Measurements from ENCODE around the gene MCL1.

GRCh38 chr1:150560576-150561253, 18.7 kb downstream of the MCL1 start:
- TF ChIP-seq, protein P1, sequence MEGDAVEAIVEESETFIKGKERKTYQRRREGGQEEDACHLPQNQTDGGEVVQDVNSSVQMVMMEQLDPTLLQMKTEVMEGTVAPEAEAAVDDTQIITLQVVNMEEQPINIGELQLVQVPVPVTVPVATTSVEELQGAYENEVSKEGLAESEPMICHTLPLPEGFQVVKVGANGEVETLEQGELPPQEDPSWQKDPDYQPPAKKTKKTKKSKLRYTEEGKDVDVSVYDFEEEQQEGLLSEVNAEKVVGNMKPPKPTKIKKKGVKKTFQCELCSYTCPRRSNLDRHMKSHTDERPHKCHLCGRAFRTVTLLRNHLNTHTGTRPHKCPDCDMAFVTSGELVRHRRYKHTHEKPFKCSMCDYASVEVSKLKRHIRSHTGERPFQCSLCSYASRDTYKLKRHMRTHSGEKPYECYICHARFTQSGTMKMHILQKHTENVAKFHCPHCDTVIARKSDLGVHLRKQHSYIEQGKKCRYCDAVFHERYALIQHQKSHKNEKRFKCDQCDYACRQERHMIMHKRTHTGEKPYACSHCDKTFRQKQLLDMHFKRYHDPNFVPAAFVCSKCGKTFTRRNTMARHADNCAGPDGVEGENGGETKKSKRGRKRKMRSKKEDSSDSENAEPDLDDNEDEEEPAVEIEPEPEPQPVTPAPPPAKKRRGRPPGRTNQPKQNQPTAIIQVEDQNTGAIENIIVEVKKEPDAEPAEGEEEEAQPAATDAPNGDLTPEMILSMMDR (IDR thresholded peaks at IDR 0.05) = peak; percentile 87 to 95 (median 90)
- TF ChIP-seq POLR2A (IDR thresholded peaks at IDR 0.05) = no peak
